ENCODE results near the gene HEY2.

GRCh38 chr6:125742024-125742423, 7.4 kb upstream of the HEY2 start:
- TF ChIP-seq POLR2AphosphoS5 (IDR thresholded peaks at IDR 0.05) = no peak
- TF ChIP-seq, protein P1, sequence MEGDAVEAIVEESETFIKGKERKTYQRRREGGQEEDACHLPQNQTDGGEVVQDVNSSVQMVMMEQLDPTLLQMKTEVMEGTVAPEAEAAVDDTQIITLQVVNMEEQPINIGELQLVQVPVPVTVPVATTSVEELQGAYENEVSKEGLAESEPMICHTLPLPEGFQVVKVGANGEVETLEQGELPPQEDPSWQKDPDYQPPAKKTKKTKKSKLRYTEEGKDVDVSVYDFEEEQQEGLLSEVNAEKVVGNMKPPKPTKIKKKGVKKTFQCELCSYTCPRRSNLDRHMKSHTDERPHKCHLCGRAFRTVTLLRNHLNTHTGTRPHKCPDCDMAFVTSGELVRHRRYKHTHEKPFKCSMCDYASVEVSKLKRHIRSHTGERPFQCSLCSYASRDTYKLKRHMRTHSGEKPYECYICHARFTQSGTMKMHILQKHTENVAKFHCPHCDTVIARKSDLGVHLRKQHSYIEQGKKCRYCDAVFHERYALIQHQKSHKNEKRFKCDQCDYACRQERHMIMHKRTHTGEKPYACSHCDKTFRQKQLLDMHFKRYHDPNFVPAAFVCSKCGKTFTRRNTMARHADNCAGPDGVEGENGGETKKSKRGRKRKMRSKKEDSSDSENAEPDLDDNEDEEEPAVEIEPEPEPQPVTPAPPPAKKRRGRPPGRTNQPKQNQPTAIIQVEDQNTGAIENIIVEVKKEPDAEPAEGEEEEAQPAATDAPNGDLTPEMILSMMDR (IDR thresholded peaks at IDR 0.05) = no peak
- no peak for TF ChIP-seq POLR2A (IDR thresholded peaks at IDR 0.05)
